Dermis lymphatic vessel endothelial cell (primary cell): Measurements from ENCODE around the gene PLEKHA7. TPM values are rescaled to one million over a fixed set of nuclear protein-coding genes. Genes with fewer than 3 reads are reported as not detected.

Experiments
- total RNA-seq: library from RNA; depleted of rRNA; stranded (reverse); fragments of >200 nt; gene quantifications from 2 replicates; pipeline ENCODE4 v1.2.1, GENCODE V29; 2014

Gene PLEKHA7
- 1.3 and 2.7 TPM in 2 replicates for total RNA-seq

GRCh38 chr11:17014321-17014832 lies at the start of gene PLEKHA7:
Gene PLEKHA7 (minus strand): TSS chr11:17014414. CDS start chr11:17014401, 13 bp downstream.

GRCh38 chr11:16738193-16738946 lies 275.8 kb downstream of the PLEKHA7 start, which contains the start of gene C11orf58:
Gene C11orf58 (plus strand): TSS chr11:16738647. CDS start chr11:16738779, 132 bp downstream.

Other genes with a start within 250 kb of the PLEKHA7 start
- gene RPS13, start 63.3 kb upstream of the PLEKHA7 start, total RNA-seq: 1,337 and 1,369 TPM in 2 replicates
- 36.1 and 58.9 TPM in 2 replicates for gene PIK3C2A, start 193.6 kb upstream of the PLEKHA7 start, total RNA-seq